Activated gamma-delta T cell treated with Interleukin-2 at 50 U/mL for 16 hours (primary cell): ENCODE data around the gene PKD1.
"Not testable (repeated sequence)": the region's sequence is repeated elsewhere in the genome, so short reads cannot be mapped to it uniquely, and the experiment has no call there.

ENCODE experiments used
- DNase-seq: peaks from one replicate; pipeline ENCODE4 v3.0.0-alpha.2; 2020

The PKD1 gene

DNA sequence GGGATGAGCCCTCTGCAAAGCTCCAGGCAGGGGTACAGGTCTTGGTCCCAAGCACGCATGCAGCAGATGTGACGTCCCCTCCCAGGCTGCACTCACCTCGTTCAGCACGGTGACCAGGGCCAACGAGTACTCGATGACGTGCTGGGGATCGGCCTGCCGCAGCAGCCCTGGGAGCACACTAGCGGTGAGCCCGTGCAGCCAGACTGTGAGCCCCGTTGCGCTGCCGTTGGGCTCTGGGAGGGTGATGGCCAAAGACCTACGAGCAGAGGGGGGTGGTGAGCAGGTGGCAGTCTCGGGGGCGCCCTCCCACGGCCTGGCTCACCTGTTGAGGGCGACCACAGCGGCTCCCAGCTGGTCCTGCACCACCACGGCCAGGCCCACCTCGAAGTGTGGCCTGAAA is 29.9 kb downstream of the PKD1 start:
- DNase-seq: not testable (repeated sequence)

DNA sequence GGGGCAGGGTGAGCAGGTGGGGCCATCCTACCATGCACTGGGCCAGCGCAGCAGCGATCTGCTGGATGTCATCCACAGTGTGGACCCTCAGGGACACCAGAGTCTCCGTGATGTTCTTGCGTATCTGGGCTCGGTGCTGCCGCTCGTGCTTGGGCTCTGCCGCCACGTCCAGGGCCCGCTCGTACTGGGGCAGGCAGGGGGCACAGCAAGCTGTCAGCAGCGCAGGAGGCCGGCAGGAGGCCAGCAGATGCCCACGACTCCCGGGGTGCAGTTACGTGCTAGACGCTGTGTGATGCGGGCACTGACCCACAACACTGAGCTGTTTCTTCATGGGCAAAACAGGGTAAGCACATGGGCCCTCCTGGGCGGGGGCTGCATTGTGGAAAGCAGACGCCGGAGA is 30.4 kb downstream of the PKD1 start:
- DNase-seq: not testable (repeated sequence)

DNA sequence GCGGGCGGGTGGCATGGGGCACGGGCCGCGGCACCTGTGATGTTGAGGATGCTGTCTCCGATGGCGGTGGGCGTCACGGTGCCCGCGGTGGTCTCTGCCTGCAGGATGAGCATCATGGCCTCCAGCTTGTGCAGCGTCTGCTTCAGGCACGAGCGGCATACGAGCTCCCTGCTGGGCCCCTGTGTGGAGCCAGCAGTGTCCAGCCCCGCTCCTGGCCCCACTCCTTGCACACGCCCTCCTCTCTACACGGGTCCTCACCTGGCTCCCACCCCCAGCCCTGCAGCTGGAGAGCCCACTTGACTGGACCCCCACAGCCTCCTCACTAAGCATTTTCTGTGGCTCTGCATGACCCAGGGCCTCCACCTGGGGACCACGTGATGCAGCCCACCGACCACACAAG is 31.2 kb downstream of the PKD1 start:
- DNase-seq: not testable (repeated sequence)

DNA sequence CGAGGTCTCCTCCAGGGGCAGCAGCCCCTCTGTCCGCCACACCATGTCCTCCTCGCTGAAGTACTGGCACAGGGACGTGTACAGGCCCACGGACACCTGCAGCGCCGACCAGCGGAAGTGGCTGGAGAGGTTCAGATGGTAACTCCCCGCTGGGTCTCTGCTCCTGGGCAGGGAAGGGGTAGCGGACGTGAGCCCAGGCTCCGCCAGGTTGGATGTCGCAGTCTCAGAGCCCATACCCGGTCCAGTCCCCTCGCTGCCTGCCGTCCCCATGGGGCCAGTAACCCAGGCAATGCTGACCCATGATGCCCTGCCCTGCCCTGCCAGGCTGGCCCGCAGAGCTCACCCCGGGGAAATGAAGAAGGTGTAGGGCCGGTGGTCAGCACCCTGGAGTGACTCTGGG is 33.2 kb downstream of the PKD1 start:
- no peak for DNase-seq

DNA sequence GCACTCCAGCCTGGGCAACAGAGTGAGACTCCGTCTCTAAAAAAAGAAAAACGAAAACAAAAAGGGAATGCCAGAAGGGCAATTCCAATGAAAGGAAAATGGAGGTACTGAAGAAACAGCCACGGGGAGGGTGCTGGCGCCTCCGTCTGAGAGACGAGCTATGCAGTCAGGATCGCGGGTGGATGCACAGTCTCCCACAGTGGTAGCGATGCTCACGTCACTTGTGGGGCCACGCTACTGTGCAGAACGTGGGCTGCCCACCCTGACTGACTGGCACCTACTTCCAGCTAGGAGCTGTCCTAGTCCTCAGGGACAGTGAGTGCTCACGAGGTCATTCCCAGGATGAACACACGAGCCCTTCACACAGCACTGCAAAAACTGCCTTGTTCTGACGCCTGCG is 34.1 kb downstream of the PKD1 start:
- DNase-seq: not testable (repeated sequence)

DNA sequence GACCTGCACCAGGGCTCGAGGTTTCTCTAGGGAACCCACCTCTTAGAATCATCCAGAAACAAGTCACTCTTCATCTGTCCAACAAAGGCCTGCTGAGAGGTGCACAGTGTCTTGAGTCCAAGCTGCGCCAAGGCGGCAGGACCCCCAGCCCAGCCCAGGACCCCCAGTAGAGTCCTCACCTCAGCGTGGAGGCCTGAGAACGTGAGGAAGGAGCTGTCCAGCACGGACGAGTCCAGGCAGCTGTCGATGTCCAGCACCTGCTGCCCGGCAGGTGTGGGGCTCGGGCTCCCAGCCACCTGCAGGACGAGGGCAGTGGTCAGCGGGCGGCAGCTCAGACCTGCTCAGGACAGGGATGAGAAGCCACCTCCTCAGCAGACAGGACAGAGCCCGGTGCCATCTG is 38.0 kb downstream of the PKD1 start:
- DNase-seq: not testable (repeated sequence)

DNA sequence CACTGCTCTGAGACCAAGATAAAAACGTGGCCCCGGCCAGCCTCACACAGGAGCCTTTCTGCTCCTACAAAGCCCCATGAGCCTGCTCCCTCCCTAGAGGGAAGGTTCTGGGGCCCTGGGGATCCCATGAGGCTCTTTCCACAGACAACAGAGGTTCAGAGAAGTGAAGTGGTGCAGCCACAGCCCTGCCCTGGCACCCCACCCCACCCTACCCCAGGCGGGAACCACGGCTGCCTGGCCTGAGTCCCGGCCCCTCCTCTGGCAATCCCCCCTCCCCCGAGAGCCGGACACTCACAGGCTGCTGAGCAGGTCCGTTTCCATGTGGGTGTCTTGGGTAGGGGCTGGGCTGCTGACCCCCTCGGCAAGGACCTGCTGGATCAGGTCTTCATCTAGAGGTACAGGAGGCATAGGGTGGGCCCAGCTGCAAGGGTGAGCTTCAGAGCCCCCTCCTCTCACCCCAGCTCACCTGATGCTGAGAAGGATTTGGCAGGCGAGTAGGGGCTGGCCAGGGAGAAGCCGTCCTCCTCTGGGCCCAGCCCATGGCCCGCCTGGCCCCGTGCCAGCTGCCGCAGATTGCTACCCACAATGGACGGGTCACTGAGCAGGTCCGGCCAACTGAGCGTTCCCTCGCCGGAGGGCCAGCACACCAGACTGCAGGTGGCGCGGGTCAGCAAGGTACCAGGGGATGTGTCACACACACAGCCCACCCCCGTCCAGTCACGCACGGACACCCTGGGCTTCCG is 38.7 kb downstream of the PKD1 start:
- no peak for DNase-seq

DNA sequence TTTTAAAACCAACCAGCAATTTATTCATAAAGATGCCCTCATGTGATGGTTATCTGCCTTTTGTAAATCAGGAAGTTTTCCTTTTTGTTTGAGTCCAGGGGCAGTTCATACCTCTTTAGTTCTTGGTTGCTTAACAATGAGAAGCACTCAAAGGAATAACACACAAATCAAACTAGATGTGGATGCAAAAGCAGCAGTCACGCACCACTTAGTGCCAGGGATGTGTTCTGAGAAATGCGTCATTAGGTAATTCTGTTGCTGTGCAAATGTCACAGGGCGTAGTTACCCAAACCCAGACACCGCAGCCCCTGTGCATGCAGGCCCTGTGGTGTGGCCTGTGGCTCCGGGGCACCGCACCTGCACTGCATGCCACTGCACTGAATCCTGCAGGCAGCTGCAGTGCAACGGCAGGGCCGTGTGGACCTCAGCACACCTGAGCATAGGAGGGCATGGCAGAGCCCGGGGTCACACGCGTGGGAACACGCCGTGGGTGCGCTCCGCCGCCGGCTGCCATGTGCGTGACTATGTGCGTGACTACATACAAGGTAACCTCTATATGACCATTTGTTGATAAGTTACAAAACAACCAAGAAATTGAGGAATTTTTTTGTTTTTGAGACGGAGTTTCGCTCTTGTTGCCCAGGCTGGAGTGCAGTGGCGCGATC is 39.6 kb downstream of the PKD1 start:
- DNase-seq: no peak

DNA sequence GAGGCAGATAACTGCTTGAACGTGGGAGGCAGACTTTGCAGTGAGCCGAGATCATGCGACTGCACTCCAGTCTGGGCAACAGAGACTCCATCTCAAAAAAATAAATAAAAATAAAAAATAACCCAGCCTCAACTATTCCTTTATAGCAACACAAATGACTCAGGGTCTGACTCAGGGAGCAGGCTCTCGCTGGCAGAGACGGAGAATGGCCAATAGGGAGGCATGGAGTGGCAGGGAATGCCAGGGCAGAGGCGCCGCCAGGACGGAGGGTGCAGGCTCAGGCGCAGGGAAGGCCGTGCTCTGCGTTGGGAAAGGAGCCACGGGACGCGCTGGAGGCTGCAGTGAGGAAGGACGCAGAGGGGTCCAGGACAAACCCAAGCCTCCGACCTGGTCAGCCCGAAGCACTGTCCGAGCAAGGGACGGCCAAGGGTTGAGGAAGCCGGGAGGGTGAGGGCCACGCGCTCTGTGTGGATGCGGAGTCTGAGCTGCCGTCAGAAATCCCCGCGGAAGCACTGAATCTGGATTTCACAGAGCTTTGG is 40.3 kb downstream of the PKD1 start:
- DNase-seq: no peak

DNA sequence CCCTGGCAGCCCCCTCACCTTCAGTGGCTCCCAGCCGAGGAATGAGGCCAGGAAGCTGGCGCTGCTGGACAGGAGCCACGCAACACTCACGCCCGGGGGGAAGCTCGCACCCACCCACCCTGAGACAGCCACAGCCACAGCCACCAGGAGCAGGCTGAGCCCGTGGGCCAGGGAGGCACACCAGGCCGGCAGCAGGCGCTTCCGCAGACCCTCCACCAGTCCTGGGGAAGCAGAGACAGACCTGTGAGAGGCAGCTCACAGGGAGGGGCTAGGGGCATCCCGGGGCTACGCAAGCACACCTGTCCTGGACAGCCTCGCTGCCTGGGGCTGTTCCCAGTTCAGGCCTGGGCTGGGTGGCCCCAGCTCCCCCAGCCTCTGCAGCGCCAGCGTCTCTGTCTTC is 41.9 kb downstream of the PKD1 start:
- no peak for DNase-seq

DNA sequence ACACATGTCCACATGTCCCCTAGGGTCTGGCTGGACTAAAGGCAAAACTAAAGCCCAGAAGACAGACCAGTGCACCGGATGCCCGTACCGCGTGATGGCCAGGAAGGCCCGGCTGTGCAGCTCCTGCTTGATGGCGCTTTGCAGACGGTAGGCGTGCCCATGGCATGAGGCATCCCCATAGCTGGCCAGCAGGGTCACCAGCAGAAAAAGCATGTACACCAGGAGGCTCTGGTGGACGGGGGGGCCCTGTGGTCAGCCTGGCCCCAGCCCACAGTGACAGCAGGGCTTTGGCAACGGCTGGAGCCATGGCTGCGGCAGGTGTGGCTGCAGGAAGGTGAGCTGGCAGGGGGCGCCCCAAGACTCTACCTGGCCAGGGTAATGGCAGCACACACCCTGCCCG is 42.8 kb downstream of the PKD1 start:
- no peak for DNase-seq

DNA sequence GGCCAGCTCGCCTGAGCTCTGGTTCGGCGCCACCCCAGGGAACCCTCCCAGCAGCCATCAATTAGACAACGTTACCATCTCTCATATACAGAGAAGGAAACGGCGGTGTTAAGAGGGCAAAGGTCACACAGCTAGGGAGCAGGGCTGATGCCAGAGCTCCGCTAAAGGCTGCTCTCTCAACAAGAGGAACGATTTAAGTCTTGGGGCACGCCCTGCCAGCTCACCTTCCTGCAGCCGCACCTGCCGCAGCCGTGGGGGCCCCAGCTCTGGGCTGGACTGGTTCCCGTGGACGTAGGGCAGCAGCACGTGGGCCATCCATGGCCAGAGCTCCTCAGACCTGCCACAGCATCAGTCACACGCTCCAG is 43.5 kb downstream of the PKD1 start:
- DNase-seq: no peak

DNA sequence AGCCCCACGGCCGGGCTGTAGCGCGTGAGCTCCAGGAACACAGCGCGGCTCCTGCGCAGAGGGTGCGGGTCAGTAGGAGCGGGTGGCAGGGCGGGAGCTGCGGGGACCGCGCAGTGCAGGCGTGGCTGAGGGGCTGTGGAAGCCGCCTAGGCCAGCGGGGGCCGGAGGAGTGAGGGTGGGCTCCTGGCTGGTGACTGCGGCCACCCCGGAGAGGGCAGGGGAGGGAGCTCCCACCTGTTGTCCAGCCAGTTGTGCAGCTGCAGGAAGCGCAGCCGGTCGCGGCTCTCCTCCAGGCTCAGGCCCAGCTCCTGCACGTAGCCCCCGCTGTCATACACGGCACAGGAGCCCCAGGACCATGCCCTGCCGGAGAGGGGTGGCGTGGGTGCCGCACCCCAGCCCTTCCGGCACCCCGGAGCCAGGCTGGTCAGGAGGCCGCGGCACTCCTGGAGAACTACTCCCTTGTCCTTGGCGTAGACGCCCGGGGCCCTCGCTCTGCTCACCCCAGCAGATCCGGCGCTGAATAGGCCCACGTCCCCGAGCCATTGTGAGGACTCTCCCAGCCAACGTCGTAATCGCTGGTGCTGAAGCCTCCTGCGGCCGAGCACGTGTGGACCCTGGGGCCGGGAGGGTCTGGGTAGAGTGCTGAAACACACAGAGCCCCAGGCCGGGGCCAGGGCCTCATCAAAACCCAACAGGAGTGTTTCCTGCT is 44.0 kb downstream of the PKD1 start:
- DNase-seq: no peak

DNA sequence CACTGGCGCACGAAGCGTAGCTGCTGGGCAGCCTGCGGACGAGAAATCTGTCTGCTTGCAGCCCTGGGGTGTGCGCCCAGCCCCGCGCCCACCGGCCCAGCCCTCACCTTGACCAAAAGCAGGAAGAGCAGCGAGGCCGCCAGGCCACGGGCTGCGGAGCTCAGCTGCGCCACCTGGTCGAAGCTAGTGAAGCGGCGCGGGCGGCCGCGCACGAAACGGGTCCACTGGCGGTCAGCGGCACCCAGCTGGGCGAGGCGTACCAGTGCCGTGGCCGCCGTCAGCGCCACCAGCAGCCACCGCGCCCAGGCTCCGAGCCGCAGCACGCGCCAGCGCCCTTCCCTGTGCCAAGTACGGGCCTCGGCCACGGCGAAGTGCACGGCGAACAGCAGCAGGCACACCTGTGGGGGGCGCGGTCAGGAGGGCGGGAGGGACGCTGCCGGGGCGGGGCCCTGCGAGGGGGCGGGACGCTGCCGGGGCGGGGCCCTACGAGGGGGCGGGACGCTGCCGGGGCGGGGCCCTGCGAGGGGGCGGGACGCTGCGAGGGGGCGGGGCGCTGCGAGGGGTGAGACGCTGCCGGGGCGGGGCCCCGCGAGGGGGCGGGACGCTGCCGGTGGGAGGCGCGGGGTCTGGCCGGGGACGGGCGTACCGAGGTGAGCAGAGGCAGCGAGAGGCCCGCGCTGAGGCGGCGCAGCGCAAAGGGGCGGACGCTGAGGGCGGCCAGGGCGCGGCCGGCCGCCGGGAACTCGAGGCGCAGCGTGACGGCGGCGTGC is 44.7 kb downstream of the PKD1 start:
- no peak for DNase-seq

DNA sequence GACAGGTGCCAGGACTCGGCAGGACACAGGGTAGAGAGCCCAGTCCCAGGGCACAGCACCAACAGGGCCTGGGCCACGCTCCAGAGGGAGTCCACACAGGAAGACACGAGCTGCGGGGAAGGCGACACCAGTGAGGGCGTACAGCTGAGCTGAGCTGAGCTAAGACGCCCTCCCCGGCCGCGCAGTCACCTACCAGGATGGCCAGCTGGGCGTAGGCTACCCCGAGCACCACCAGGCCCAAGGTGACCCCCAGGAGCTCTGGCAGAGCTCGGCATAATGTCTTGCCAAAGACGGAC is 45.3 kb downstream of the PKD1 start:
- DNase-seq: no peak

DNA sequence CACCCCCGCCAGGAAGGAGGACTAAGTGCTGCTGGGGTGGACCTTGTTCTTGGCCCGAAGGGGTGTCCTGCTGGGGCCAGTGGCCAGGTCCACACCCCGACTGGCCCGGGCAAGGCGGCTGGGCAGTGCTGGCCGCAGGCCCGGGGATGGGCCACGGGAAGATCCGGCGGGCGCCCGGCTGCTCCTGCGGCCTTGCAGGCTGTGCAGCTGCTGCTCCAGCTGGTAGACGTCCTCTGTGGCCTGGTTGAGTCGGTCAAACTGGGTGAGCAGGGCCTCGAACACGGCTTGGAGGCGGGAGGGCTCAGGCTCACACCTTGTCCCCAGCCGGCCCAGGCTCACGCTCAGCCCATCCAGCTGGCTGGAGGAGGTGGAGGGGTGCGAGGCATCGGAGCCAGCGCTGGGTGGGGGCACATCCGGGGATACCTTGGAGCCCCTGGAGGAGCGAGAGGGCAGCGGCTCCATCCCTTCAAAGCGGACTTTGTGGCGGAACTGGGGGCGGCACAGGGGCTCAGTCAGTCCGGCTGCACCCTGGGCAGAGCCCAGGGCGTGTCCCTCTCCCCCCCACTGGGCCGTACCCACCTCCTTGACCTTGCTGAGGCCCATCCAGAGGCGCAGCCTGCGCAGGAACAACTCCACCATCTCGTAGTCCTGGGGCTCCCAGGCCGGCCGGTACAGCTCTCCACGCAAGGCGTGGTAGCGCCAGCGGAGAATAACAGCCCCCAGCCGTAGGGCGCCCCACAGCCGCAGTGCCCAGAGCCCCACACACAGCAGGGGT is 45.8 kb downstream of the PKD1 start:
- no peak for DNase-seq

DNA sequence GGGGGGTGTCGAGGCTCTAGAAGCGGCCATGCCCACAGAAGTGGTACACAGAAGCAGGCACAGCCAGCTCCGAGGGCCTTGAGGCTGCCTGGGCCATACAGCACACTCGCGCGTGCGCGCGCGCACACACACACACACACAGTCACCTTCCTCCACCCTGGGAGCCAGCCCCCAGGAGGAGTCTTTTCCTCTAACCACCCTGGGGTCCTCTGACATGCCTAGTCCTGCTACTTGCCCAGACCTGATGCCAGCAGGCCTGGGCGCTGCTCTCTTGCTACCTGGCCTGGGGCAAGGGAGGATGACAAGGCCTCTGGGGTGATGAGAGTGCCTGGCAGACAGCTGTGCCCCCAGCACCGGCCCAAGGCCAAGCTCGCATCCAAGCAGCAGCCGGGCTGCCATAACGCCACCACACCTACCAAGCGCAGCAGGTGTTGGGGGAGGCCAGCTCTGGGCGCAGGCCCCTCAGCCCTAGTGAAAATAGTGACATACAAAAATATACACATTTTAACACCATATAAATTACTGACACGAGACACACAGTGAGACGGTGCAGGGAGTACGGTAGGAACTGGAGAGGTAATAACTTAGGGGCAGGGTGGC is 46.8 kb downstream of the PKD1 start:
- DNase-seq: no peak

DNA sequence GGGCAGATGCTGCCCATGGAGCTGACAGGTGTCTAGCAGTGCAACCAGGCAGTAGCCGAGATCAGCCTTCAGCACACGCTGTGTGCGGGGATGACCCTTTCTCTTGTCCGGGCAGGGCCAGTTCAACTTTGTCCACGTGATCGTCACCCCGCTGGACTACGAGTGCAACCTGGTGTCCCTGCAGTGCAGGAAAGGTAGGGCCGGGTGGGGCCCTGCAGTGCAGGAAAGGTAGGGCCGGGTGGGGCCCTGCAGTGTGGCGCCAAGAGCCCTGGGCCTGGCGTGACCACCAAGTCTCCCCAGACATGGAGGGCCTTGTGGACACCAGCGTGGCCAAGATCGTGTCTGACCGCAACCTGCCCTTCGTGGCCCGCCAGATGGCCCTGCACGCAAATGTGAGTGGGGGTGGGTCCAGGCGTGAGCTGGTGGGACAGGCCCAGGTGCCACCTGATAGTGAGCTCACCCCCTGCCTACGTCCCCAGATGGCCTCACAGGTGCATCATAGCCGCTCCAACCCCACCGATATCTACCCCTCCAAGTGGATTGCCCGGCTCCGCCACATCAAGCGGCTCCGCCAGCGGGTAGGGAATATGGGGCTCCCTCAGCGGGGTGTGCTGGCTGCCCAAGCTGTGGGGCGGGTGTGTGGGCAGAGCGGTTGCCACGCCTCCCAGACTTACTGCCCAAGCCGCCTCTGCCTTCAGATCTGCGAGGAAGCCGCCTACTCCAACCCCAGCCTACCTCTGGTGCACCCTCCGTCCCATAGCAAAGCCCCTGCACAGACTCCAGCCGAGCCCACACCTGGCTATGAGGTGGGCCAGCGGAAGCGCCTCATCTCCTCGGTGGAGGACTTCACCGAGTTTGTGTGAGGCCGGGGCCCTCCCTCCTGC is 47.7 kb downstream of the PKD1 start:
- DNase-seq: no peak

DNA sequence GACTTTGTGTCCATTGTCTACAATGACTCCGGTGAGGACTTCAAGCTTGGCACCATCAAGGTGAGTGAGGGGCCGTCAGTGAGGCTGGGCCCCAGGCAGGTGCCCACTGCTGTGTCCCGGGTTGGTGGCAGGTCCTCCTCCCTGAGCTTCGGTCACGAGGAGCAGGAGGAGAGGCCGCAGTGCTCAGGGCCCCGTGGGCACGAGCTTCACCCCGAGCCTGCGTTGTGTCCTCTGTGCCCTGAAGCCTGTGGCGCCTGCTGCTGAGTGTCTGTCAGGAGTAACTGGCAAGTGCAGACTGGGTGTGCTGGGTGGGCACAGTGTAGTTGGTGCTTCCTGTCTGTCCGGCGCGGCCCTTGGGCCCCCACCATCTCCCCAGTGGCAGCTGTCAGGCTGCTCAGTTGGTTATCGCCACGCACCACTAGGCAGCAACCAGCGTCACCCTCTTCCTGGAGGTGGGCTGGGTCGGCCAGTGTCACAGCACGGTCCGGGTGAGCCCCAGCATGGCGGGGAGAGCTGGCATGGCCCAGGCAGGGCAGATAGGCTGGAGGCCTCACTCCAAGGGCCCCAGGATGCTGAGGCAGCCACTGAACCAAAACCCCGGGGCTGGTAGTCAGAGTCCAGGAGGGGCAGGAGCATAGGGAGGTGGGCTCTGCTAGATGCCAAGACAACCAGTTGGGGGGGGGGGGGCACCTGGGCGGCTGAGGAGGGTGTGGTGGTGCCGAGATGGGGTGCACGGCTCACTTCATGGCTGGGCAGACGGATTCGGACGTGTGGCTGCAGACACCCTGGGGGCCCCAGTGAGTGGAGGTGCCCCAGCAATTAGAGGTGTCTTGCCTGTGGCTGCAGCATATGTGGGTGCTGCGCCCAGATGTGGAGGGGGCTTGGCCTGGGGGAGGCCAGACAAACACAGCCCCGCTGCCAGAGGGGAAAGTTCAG is 48.6 kb downstream of the PKD1 start:
- no peak for DNase-seq
